ENCODE results near the gene FAM149A. TPM values are rescaled to one million over a fixed set of nuclear protein-coding genes. Genes with fewer than 3 reads are reported as not detected.

Gene FAM149A
- total RNA-seq, 1 donor from 2014 or later = 13.9 TPM

GRCh38 chr4:186068581-186069348 is 35.7 kb upstream of the FAM149A start, which contains the start of gene TLR3:
TLR3 (plus strand) TSS chr4:186069156; CDS start chr4:186076620, 7,464 bp downstream.
- TF ChIP-seq CTCF (IDR thresholded peaks at IDR 0.05) = no peak
- Histone ChIP-seq H3K9me3 (no peaks in the 10 kb centered on the region), H3K36me3 (no peaks in the 10 kb centered on the region), H3K4me3 (peak within 1 kb of the TSS; percentile 67 to 73), H3K27me3 (no peaks in the 10 kb centered on the region), H3K27ac (peak within 1 kb of the TSS; percentile 31 to 42), H3K4me1 (no peaks in the 10 kb centered on the region)
- no peak for DNase-seq (ENCODE audit: low spot score in 2 of 2)
- intact Hi-C loops (cut with DNase I) = loop anchor here (2.0 kb wide), 1 partner anchor 70 kb away; no protein-coding TSS in a partner anchor

GRCh38 chr4:186069729-186070128 is 34.8 kb upstream of the FAM149A start:
- no peak for TF ChIP-seq CTCF (IDR thresholded peaks at IDR 0.05)
- Histone ChIP-seq H3K27ac (no peak overlapping the region), H3K27me3 (no peaks in the 10 kb centered on the region), H3K4me1 (no peaks in the 10 kb centered on the region), H3K9me3 (no peaks in the 10 kb centered on the region), H3K36me3 (no peaks in the 10 kb centered on the region), H3K4me3 (peak overlapping the region; percentile 67 to 73)
- intact Hi-C loops (cut with DNase I) = loop anchor here (2.0 kb wide), 1 partner anchor 69 kb away; no protein-coding TSS in a partner anchor
- DNase-seq (ENCODE audit: low spot score in 2 of 2) = no peak

GRCh38 chr4:186072516-186072915 is 32.0 kb upstream of the FAM149A start:
- TF ChIP-seq CTCF (IDR thresholded peaks at IDR 0.05) = no peak
- Histone ChIP-seq H3K4me3 (no peak overlapping the region), H3K27ac (no peak overlapping the region), H3K36me3 (no peaks in the 10 kb centered on the region), H3K27me3 (no peaks in the 10 kb centered on the region), H3K9me3 (no peaks in the 10 kb centered on the region), H3K4me1 (no peaks in the 10 kb centered on the region)
- no peak for DNase-seq (ENCODE audit: low spot score in 2 of 2)
- intact Hi-C loops (cut with DNase I) = no loop called here

GRCh38 chr4:186074189-186074588 is 30.3 kb upstream of the FAM149A start:
- TF ChIP-seq CTCF (IDR thresholded peaks at IDR 0.05) = no peak
- no peak overlapping the region for H3K4me3 ChIP-seq
- intact Hi-C loops (cut with DNase I) = no loop called here

GRCh38 chr4:186078981-186079638 is 25.4 kb upstream of the FAM149A start:
- Histone ChIP-seq H3K4me1 (no peaks in the 10 kb centered on the region), H3K36me3 (no peaks in the 10 kb centered on the region), H3K4me3 (no peak overlapping the region), H3K27ac (no peak overlapping the region), H3K9me3 (no peaks in the 10 kb centered on the region), H3K27me3 (no peaks in the 10 kb centered on the region)
- DNase-seq (ENCODE audit: low spot score in 2 of 2) = no peak
- intact Hi-C loops (cut with DNase I) = no loop called here
- no peak for TF ChIP-seq CTCF (IDR thresholded peaks at IDR 0.05)

More at GRCh38 chr4:186074189-186074588, 30.3 kb upstream of the FAM149A start:
- Histone ChIP-seq H3K27me3 (no peaks in the 10 kb centered on the region), H3K36me3 (no peaks in the 10 kb centered on the region), H3K27ac (no peak overlapping the region), H3K9me3 (no peaks in the 10 kb centered on the region), H3K4me1 (no peaks in the 10 kb centered on the region)
- DNase-seq (ENCODE audit: low spot score in 2 of 2) = no peak

Data from ascending aorta (tissue), 2 donors.